Measurements from ENCODE around the gene APAF1. TPM values are rescaled to one million over a fixed set of nuclear protein-coding genes. Genes with fewer than 3 reads are reported as not detected.
"Not testable (repeated sequence)": the region's sequence is repeated elsewhere in the genome, so short reads cannot be mapped to it uniquely, and the experiment has no call there.

The APAF1 gene, protein sequence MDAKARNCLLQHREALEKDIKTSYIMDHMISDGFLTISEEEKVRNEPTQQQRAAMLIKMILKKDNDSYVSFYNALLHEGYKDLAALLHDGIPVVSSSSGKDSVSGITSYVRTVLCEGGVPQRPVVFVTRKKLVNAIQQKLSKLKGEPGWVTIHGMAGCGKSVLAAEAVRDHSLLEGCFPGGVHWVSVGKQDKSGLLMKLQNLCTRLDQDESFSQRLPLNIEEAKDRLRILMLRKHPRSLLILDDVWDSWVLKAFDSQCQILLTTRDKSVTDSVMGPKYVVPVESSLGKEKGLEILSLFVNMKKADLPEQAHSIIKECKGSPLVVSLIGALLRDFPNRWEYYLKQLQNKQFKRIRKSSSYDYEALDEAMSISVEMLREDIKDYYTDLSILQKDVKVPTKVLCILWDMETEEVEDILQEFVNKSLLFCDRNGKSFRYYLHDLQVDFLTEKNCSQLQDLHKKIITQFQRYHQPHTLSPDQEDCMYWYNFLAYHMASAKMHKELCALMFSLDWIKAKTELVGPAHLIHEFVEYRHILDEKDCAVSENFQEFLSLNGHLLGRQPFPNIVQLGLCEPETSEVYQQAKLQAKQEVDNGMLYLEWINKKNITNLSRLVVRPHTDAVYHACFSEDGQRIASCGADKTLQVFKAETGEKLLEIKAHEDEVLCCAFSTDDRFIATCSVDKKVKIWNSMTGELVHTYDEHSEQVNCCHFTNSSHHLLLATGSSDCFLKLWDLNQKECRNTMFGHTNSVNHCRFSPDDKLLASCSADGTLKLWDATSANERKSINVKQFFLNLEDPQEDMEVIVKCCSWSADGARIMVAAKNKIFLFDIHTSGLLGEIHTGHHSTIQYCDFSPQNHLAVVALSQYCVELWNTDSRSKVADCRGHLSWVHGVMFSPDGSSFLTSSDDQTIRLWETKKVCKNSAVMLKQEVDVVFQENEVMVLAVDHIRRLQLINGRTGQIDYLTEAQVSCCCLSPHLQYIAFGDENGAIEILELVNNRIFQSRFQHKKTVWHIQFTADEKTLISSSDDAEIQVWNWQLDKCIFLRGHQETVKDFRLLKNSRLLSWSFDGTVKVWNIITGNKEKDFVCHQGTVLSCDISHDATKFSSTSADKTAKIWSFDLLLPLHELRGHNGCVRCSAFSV (N-terminal part only)
- 10 to 100 TPM; 10.6 to 11.5 TPM for total RNA-seq

DNA sequence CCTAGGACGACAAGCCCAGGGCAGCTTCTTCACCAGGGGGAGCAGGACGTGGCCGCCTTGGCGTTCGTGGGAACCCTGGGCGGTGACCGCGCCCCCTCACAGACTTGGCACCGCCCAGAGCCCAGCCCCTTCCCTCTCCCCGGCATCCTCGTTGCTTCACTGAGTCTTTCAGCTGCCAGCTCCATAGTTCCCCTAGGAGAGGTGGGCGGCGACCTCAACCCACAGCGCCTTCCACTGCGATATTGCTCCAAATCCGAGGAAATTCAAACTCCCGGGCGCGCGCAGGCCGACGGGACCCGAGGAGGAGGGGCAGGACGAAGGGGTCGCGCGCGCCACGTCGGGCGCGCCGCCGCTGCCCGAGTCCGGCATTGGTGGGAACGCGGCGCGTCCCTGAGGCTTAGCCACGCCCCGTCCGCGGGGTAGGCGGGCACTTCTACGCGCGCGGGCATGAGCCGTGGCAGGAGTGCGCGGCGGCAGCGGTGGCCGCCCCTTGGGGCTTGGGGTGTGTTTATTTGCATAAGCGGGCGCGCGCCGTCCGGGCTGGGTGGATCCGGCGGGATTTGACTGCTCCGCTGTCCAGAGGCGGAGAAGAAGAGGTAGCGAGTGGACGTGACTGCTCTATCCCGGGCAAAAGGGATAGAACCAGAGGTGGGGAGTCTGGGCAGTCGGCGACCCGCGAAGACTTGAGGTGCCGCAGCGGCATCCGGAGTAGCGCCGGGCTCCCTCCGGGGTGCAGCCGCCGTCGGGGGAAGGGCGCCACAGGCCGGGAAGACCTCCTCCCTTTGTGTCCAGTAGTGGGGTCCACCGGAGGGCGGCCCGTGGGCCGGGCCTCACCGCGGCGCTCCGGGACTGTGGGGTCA is at the start of gene APAF1, which contains the start of gene IKBIP:
TSS of gene APAF1 (plus strand) at position 579 of the 860 bp plus-strand sequence. CDS start 3,070 bp downstream, outside the sequence.
TSS of gene IKBIP (minus strand) at position 77 of the 860 bp plus-strand sequence. CDS start 87 bp downstream, outside the sequence.
- peaks cover 21% of the 10 kb centered on the region for H3K36me3 Mint-ChIP-seq
- peak within 1 kb of the TSS; percentile 96 for H3K4me3 Mint-ChIP-seq
- peaks cover 27% of the 10 kb centered on the region for H3K4me1 Mint-ChIP-seq
- DNase-seq, result peak; percentile 99
- no peaks in the 10 kb centered on the region for H3K27me3 Mint-ChIP-seq
- H3K27ac Mint-ChIP-seq, result peak within 1 kb of the TSS; percentile 95
- no peaks in the 10 kb centered on the region for H3K9me3 Mint-ChIP-seq

DNA sequence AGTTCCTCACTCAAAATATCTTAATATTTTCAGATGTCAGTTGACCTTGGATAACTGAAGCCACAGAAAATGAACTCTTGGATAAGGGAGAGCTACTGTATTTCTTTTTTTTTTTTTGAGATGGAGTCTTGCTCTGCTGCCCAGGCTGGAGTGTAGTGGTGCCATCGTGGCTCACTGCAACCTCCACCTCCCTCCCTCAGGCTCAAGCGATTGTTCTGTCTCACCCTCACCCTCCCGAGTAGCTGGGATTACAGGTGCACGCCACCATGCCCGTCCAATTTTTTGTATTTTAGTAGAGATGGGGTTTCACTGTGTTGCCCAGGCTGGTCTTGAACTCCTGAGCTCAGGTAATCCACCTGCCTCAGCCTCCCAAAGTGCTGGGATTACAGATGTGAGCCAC is 47.8 kb upstream of the APAF1 start:
- not testable (repeated sequence) for H3K27ac Mint-ChIP-seq

DNA sequence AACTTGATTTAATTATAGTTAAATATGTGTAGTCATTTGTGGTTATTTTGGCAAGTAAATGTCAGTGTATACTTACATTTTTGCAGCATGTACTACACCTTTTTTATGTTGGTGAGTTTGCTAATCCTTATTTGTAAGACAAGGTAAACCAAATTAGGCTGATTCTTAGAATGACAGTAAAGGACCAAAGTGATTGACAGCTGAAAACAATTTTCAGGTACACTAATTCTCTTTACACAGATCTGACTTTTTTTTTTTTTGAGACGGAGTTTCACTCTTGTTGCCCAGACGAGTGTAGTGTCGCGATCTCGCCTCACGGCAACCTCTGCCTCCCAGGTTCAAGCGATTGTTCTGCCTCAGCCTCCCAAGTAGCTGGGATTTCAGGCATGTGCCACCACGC is 43.2 kb upstream of the APAF1 start:
- Mint-ChIP-seq H3K27me3 (no peaks in the 10 kb centered on the region), H3K4me3 (no peak overlapping the region), H3K36me3 (peaks cover 46% of the 10 kb centered on the region), H3K4me1 (peaks cover 15% of the 10 kb centered on the region), H3K27ac (no peak overlapping the region), H3K9me3 (no peaks in the 10 kb centered on the region)
- no peak for DNase-seq

More for the DNA sequence above, 47.8 kb upstream of the APAF1 start:
- peaks cover 64% of the 10 kb centered on the region for H3K36me3 Mint-ChIP-seq
- not testable (repeated sequence) for H3K4me3 Mint-ChIP-seq, H3K9me3 Mint-ChIP-seq, DNase-seq, H3K27me3 Mint-ChIP-seq
- peaks cover 26% of the 10 kb centered on the region for H3K4me1 Mint-ChIP-seq

DNA sequence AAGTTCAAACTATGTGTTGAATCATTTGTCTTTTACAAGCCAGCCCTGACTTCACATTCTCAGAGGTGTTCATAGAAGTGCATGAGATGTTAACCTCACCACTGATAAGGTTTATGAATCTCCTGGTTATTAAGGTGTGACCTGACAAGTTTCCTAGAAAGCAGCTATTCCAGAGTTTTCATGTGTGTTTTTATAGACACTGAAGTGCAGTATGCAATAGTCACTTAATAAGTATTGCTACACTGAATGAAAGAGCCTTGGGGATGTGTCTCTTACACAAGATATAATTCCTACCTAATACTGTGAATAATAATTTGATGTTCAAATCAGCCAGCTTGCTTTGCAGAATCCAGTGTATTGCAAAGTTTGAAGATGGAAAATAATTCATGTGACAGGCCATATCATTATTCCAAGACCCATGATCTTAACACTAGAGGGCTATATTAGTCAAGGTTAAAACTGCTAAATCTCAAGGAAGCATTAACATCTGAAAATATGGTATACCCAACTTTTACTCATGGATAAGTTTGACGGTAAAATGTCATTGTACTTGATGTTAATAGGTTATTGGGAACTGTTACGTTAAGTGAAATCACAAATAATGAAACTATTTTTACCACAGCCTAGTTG is 38.6 kb upstream of the APAF1 start:
- no peak for DNase-seq
- H3K36me3 Mint-ChIP-seq, result peaks cover 18% of the 10 kb centered on the region
- no peaks in the 10 kb centered on the region for H3K9me3 Mint-ChIP-seq
- peaks cover 10% of the 10 kb centered on the region for H3K4me1 Mint-ChIP-seq
- no peaks in the 10 kb centered on the region for H3K27me3 Mint-ChIP-seq
- no peak overlapping the region for H3K4me3 Mint-ChIP-seq
- no peak overlapping the region for H3K27ac Mint-ChIP-seq

DNA sequence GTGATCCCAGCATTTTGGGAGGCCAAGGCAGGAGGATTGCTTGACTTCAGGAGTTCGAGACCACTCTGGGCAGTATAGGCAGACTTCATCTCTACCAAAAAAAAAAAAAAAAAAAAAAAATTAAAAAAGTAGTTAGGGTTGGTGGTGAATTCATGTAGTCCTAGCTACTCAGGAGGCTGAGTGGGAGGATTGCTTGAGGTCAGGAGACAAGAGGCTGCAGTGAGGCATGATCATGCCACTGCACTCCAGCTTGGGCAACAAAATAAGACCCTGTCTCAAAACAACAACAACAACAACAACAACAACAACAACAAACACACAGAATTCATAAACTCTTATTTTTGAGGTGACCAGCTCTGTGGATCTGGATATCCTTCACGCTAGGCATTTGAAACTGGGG is 34.5 kb upstream of the APAF1 start:
- no peaks in the 10 kb centered on the region for H3K27me3 Mint-ChIP-seq
- DNase-seq, result no peak

DNA sequence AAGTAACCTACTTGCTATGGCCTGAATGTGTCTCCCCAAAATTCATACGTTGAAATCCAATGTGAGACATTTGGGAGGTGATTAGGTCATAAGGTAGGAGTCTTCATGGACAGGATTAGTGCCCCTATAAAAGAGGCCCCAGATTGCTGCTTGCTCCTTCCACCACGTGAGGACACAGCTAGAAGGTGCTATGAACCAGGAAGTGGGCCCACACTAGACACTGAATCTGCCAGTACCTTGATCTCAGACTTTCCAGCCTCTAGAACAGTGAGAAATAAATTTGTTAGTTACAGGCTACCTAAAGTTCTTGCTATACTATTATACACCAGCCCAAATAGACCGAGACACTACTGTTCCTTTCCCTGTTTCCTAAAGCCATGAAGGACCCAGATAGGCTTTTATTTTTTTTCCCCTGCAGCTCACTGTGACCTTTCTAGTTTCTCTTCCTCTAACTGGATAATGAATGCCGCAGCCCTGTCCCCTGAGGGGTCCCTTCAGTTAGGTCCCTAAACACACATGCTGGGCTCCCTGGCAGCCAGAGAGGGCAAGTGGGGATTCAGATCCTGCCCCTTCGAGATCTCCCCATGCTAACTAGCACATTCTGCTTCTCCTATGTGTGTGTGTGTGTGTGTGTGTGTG is 32.3 kb upstream of the APAF1 start:
- peaks cover 2% of the 10 kb centered on the region for H3K36me3 Mint-ChIP-seq
- H3K4me1 Mint-ChIP-seq, result peaks cover 8% of the 10 kb centered on the region
- H3K27me3 Mint-ChIP-seq, result no peaks in the 10 kb centered on the region
- peak overlapping the region; percentile 83 for H3K27ac Mint-ChIP-seq
- H3K4me3 Mint-ChIP-seq, result no peak overlapping the region
- no peak for DNase-seq
- H3K9me3 Mint-ChIP-seq, result no peaks in the 10 kb centered on the region

More for the DNA sequence above, 34.5 kb upstream of the APAF1 start:
- Mint-ChIP-seq H3K4me1 (peaks cover 18% of the 10 kb centered on the region), H3K9me3 (no peaks in the 10 kb centered on the region), H3K4me3 (no peak overlapping the region), H3K27ac (no peak overlapping the region), H3K36me3 (peaks cover 2% of the 10 kb centered on the region)

DNA sequence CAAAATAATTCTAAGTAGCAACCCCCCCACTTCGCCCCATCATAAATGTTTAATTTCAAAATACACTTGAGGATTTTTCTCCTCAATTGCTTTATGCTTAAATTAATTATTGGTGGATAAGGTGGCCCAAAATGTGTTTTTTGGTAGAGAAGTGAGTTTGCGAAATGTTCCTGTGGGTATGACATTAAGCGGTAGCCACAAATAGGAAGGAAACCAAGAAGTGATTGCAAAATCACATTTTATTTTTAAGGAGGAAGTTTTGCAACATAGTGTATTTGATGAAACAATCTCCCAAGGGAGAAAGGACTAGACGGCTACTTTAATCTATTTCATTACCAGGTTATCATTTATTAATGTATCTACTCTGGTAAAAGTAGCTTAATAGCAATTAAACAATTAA is 26.1 kb upstream of the APAF1 start:
- Mint-ChIP-seq H3K36me3 (peaks cover 3% of the 10 kb centered on the region), H3K27ac (no peak overlapping the region)

DNA sequence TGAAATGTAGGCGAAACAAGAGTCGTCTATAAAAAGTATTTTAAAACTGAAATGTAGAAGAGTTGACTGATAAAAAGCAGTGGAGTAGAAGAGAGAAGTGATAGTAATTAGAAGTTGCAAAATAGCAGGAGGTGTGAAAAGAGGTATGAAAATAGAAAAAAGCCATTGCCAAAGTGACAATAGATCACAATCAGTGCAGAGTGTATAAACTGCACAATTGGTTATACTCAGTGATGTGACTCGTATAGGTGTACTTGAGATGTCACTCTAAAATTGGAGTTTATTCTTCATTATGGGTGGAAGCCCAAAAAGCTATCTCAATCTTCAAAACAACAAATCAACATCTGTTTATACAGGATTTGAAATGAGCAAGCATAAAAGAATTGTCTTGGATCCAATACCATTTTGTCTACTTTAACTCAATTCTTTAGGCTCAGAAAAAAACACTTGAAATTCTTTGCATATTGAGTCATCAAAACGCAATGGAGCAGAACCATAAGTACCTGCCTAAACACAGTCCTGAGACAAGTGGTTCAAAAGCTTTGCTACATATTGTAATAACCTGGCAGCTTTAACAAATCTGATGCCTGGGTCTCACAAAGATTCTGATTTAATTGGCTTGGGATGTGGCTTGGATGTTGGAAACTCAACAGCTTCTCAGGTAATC is 9.3 kb upstream of the APAF1 start:
- peaks cover 16% of the 10 kb centered on the region for H3K4me1 Mint-ChIP-seq

More for the DNA sequence above, 26.1 kb upstream of the APAF1 start:
- peaks cover 1% of the 10 kb centered on the region for H3K4me1 Mint-ChIP-seq
- no peaks in the 10 kb centered on the region for H3K27me3 Mint-ChIP-seq
- no peaks in the 10 kb centered on the region for H3K9me3 Mint-ChIP-seq
- no peak for DNase-seq
- no peak overlapping the region for H3K4me3 Mint-ChIP-seq

DNA sequence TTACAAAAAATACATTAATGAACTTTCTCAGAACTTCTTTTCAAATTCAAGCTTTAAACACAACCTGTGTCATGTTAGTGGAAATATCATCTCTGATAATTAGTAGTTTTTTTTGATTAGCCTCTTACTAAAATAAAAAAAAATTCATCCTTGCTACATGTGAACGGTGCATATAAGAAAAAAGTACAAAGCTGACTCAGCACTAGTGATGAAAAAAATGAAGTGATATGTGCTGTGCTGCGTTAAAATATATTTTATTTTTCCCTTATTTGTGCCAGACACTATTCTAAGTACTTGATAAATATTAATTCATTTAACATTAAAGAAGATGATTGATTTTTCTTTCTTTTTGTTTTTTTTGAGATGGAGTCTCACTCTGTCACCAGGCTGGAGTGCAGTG is 8.0 kb upstream of the APAF1 start:
- H3K4me1 Mint-ChIP-seq, result peaks cover 22% of the 10 kb centered on the region
- DNase-seq, result no peak
- H3K9me3 Mint-ChIP-seq, result no peaks in the 10 kb centered on the region
- no peak overlapping the region for H3K4me3 Mint-ChIP-seq
- no peak overlapping the region for H3K27ac Mint-ChIP-seq
- no peaks in the 10 kb centered on the region for H3K27me3 Mint-ChIP-seq
- peaks cover 19% of the 10 kb centered on the region for H3K36me3 Mint-ChIP-seq

More for the DNA sequence above, 9.3 kb upstream of the APAF1 start:
- H3K4me3 Mint-ChIP-seq, result no peak overlapping the region
- H3K27ac Mint-ChIP-seq, result no peak overlapping the region
- no peak for DNase-seq
- H3K36me3 Mint-ChIP-seq, result peaks cover 13% of the 10 kb centered on the region
- no peaks in the 10 kb centered on the region for H3K27me3 Mint-ChIP-seq
- no peaks in the 10 kb centered on the region for H3K9me3 Mint-ChIP-seq

DNA sequence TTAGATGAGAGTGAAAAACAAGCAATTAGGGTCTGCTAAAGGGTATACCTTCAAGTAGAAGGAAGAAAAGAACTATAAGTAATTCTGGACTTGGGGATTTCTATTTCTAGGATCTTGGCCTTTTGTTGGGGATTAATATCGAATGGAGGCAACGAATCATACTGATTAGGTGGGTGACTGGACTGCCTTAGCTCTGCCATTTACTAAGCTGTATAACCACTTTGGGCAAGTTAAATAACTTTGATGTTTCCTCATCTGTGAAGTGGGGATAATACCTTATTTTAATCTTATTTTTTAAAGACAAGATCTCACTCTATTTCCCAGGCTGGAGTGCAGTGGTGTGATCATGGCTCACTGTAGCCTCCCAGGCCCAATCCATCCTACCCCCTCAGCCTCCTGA is 7.1 kb upstream of the APAF1 start:
- no peak for DNase-seq
- Mint-ChIP-seq H3K36me3 (peaks cover 23% of the 10 kb centered on the region), H3K4me3 (no peak overlapping the region), H3K9me3 (no peaks in the 10 kb centered on the region), H3K27me3 (no peaks in the 10 kb centered on the region), H3K4me1 (peaks cover 25% of the 10 kb centered on the region), H3K27ac (no peak overlapping the region)

DNA sequence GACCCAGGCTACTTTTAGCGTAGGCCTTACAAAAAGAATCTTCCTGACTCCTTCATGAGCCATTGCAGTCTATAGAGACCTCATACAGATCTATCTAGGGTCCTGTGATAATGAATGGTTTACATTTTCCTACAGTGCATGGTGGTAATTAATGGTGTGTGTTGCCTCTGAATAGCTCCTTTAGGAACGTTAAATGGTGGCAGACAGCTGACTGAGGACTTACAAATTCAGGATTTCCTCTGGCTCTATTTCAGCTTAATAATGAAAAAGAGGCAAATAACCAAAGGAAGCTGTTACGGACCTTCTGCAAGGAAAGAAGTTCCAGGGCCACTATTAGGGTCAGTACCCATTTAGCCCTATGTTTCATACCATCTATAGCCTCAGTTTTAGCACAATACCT is 5.6 kb upstream of the APAF1 start:
- peaks cover 30% of the 10 kb centered on the region for H3K4me1 Mint-ChIP-seq
- H3K27me3 Mint-ChIP-seq, result no peaks in the 10 kb centered on the region
- no peaks in the 10 kb centered on the region for H3K9me3 Mint-ChIP-seq
- H3K36me3 Mint-ChIP-seq, result peaks cover 25% of the 10 kb centered on the region
- H3K27ac Mint-ChIP-seq, result no peak overlapping the region
- H3K4me3 Mint-ChIP-seq, result no peak overlapping the region
- no peak for DNase-seq

DNA sequence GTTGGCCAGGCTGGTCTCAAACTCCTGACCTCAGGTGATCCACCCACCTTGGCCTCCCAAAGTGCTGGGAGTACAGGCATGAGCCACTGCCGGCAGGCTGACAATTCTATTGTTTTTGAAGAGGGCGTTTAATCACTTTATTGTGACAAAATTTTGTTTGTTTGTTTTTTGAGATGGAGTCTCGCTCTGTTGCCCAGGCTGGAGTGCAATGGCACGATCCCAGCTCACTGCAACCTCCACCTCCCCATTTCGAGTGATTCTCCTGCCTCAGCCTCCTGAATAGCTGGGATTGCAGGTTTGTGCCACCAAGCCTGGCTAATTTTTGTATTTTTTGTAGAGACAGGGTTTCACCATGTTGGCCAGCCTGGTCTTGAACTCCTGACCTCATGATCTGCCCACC is 2.3 kb upstream of the APAF1 start:
- Mint-ChIP-seq H3K36me3 (peaks cover 20% of the 10 kb centered on the region), H3K4me3 (peak overlapping the region; percentile 96), H3K4me1 (peaks cover 32% of the 10 kb centered on the region)
- not testable (repeated sequence) for H3K27me3 Mint-ChIP-seq, DNase-seq, H3K27ac Mint-ChIP-seq, H3K9me3 Mint-ChIP-seq

DNA sequence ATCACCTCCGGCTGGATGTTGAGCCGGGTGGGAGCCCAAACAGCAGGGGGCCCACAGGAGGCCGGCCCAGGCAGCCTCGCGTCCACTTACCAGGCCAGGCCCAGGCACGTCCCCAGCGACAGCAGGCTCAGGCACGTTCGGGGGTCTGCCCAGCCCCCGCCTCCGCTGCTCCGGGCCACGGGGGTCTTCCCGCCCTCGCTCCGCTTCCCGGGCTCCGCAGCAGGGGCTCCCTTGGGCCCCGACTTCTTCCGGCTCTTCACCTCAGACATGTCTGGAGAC is 718 bp upstream of the APAF1 start:
- peak overlapping the region; percentile 95 for H3K27ac Mint-ChIP-seq
- peak overlapping the region; percentile 96 for H3K4me3 Mint-ChIP-seq
- DNase-seq, result no peak
- H3K27me3 Mint-ChIP-seq, result no peaks in the 10 kb centered on the region
- H3K9me3 Mint-ChIP-seq, result no peaks in the 10 kb centered on the region
- peaks cover 19% of the 10 kb centered on the region for H3K36me3 Mint-ChIP-seq
- H3K4me1 Mint-ChIP-seq, result peaks cover 27% of the 10 kb centered on the region
